ENCODE results near the gene MRPS16.
A peak's percentile ranks its signal among the peaks of the same experiment; 100 is the strongest.
"Not testable (repeated sequence)": the region's sequence is repeated elsewhere in the genome, so short reads cannot be mapped to it uniquely, and the experiment has no call there.

MRPS16 gene

DNA sequence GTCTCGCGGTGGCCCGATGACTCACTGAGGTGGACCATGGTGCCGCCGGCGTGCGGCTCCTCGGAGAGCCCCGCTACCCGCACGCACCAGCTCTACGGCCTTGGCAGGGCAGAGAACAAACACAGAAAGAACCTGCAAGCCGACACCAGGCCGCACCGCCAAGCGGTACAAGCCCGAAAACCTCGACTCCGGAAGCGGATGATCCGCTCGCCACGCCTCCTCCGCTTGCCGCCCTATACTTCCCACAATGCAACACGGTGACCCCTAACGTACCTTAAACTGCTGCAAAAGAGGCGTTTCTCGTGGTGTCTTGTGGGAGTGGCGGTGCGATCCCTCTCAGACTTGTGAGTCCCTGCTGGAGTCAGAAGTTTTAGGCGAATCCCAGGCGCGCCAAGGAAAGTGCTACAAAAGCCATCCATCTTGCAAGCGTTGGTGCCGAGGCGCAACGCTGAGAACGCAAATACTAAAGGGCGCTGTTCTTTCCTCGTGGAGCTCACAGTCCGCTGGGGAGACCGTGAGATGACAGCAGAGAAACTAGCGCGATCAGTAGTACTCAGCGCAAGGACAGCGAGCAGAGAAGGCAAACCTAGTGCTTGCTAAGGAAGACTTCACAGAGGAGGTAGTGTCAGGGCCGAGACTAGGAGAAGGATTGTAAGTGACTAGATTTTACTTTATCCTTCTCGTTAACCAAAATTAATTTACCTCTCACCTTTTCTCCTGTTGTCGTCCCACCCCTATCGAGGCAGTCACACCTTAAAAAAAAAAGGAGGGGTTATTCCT is at the start of gene MRPS16:
Gene MRPS16, minus strand, starts transcription at position 200 of the 780 bp plus-strand sequence. Its CDS starts 162 bp downstream, at position 38.
- peak; percentile 95 for DNase-seq (ENCODE audit: low spot score)

DNA sequence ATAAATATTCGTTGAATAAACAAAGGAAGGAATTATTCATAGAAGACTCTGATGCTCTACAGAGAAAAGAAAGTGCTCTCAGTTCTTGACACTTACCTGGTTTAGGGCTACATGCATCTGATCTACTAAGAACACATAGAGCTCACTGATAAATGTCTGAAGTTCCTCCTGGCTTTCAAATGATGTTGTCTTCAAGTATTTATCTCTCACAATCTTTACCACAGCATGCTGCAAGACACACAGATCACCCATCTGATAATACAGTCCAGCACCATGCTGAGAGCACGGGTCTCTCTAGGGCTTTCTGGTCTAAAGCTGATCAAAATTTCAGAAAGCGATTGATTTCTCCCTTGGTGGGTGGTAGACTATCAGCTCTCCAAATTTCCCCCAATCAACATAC is 44.5 kb upstream of the MRPS16 start:
- DNase-seq (ENCODE audit: low spot score): no peak

DNA sequence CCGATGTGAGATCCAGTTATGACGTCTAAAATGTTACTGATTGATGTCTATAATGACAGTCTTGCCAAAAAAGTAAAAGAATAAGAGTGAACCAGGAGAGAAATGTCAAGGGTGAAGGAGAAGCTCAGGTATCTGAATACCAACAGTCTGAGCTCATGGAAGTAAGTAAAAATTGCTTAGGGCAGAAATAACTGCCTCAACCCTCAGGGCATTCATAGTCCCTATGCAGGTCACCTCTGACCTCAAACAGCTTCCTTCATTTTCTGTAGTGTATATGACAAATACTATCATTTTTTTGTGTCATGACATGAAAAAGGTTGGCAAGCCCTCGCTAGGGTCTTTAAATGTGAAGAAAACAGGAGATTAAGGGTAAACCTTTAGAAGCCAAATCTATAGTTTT is 41.0 kb upstream of the MRPS16 start:
- DNase-seq (ENCODE audit: low spot score): no peak

- DNase-seq (ENCODE audit: low spot score): no peak
Observed at GRCh38 chr10:73289958-73290357, 37.5 kb upstream of the MRPS16 start.

GRCh38 chr10:73287441-73287840 is 35.0 kb upstream of the MRPS16 start:
- DNase-seq (ENCODE audit: low spot score): no peak

GRCh38 chr10:73281097-73281496 is 28.7 kb upstream of the MRPS16 start:
- no peak for DNase-seq (ENCODE audit: low spot score)

GRCh38 chr10:73264423-73264822 is 12.0 kb upstream of the MRPS16 start:
- no peak for DNase-seq (ENCODE audit: low spot score)

DNA sequence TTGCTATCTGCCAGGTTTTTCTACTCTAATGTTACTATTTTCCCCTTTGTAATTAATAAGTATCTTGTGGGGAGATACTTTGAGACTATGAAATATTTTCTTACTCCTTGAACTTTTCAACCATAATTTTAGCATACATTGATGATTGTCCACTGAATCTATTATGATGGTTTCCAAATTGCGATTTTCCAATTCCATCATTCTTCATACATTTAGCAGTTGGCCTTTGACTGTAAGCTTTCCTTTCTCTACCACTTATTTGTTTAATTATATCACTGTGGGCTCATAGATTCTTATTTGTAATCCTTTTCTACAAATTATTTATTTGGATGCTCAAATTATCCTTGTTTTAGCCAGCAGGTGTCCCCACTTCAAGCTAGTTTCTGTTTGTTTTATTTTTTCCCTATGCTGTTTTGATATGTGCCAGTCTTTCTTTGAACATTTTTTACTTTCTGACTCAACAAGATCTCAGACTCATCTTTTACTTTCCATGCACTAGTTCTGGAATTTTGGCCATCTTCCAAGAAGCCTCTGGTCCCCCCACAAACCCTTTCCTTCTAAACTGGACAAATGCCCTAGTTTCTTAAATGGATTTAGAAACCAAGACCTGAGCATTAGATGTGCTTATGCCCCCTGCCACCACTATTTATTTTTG is 11.4 kb upstream of the MRPS16 start:
- DNase-seq (ENCODE audit: low spot score): no peak

DNA sequence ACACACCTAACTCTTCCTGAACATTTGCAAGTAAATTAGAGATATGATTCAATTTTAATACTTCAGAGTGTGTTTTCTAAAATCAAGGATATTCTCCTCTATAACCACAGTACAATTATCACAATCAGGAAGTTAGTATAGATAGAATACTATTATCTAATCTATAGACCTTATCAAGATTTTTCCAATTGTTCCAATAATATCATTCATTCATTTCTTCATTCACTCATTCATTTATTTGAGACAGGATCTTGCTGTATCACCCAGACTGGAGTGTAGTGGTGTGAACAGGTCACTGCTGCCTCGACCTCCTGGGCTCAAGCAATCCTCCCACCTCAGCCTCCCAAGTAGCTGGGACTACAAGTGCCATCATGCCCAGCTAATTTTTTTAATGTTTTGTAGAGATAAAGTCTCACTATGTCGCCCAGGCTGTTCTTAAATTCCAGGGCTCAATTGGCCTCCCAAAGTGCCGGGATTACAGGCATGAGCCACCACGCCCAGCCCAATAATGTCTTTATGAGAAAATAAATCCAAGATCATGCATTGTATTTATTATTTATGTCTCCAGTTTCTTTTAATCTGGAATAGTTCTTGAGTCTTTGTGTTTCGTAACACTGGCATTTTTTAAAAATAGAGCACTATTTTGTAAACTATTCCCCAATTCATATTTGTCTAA is 10.6 kb upstream of the MRPS16 start:
- no peak for DNase-seq (ENCODE audit: low spot score)

- DNase-seq (ENCODE audit: low spot score): no peak
Observed at GRCh38 chr10:73262105-73262730, 9.8 kb upstream of the MRPS16 start.

DNA sequence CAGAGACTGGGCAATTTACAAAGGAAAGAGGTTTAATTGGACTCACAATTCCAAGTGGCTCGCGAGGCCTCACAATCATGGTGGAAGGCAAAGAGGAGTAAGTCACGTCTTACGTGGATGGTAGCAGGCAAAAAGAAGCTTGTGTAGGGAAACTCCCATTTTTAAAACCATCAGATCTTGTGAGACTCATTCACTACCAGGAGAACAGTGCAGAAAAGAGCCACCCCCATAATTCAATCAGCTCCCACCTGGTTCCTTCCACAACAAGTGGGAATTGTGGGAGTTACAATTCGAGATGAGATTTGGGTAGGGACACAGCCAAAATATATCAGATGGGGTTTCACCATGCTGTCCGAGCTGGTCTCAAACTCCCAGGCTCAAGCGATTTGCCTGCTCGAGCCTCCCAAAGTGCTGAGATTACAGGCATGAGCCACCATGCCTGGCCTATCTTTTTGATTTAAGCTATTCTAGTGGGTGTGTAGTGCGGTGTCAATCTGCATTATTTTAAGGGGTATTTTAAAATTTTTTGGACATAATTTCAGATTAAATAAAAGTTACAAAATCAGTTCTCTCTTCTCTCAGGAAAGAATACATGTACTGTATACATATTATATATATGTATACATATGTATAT is 9.0 kb upstream of the MRPS16 start:
- DNase-seq (ENCODE audit: low spot score): no peak

GRCh38 chr10:73258612-73259011 is 6.2 kb upstream of the MRPS16 start:
- DNase-seq (ENCODE audit: low spot score): not testable (repeated sequence)

DNA sequence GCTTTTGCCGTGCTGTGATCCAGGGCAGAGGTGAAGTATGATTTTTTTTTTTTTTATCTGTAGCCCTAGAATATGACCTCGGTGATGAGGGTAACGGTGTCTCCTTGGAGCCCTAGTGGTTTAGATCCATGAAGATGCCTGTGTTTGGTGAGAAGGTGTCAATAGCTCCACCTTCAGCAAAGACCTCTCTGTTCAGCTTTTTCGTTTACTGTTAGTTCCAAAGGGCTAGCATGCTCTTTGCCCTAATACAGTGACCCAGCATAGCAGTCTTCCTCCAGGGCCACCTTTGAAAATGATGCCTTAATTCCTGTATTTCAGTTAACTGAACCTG is 746 bp upstream of the MRPS16 start:
- DNase-seq (ENCODE audit: low spot score): no peak

- DNase-seq (ENCODE audit: low spot score): no peak
Observed at GRCh38 chr10:73251683-73252444, 580 bp downstream of the MRPS16 start.

DNA sequence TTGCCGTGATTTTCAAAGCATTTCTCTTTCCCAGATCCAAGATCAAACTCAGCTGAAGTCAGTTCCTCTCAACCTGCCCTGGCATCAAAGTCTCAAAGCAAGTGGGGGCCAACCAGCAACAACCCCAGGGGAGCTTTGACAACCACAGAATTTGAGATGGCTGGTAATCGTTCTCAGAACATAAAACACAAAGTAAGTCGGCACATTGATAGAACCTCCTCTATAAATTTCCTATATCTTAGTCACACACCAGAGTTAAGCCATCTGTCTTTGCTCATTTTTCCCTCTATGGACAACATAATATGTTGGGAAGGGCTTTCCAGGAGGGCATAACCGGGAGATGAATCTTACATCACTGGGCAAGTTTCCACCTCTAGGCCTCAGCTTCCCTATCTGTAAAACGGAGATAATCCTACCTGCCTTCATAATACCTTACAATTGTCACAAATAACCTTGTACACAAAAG is 4.2 kb downstream of the MRPS16 start:
- no peak for DNase-seq (ENCODE audit: low spot score)

DNA sequence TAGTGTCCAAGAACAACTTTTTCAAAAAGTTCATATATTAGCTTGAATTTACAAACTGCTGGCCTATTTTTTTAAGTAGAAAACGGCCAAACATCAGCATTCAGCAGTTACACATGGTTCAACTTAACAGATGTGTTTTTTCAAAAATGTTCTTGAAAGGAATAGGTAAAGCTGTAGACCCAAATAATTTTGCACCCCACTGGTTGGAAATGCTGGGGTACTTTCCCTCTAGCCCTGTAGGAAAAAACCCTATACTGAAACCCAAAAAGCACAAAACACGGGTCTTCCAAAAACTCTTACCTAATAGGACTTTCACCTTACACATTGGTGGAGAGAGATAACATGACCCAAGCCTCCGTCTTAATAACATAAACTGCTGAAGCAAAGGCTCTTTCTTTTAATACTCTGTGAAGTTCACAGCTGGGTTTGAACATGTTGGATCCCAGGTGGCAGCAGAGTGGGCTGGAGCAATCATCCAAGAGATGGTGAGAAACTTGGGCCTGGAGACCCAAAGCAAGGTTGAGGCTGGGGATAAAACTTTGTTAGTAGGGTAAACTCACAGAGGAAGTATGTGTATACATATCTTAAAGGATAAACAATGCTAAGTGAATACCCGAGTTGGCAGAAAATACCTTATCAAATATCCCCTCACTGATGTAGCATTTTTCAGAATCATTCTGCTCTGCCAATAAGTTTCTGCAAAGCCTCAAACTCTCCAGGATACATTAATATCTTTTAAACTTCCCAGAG is 4.8 kb downstream of the MRPS16 start:
- no peak for DNase-seq (ENCODE audit: low spot score)

GRCh38 chr10:73246646-73247508 is 5.6 kb downstream of the MRPS16 start, which contains the start of gene DNAJC9:
Gene DNAJC9 (minus strand): TSS chr10:73247255. CDS start chr10:73247189, 66 bp downstream.
- peak; percentile 92 for DNase-seq (ENCODE audit: low spot score)

DNA sequence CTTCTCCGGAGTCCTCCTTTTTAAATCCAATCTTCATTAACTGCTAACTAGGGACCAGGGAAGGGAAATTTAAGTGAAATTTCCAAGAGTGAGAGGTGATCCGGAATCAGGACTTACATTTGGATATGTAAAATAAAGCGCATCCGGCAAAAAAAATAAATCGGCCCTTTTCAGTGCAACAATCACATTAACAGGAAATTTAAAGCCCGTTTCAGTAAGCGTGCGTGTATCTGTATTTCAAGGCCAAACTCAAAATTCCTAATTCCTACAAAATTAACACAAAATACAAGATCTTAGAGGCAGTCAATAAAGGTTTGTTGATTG is 6.2 kb downstream of the MRPS16 start:
- DNase-seq (ENCODE audit: low spot score): no peak

GRCh38 chr10:73244866-73245477 is 7.5 kb downstream of the MRPS16 start:
- no peak for DNase-seq (ENCODE audit: low spot score)

All from putamen (tissue), 1 donor.